Limb (tissue), 2 donors: ENCODE results near the gene TBL1XR1.
"Not testable (repeated sequence)": the region's sequence is repeated elsewhere in the genome, so short reads cannot be mapped to it uniquely, and the experiment has no call there.

ENCODE experiments used
- DNase-seq, 2 donors: peaks; one replicate each; pipeline ENCODE4 v3.0.0-alpha.2; 2016; ENCODE audit errors: extremely low spot score in 2 of 2

The TBL1XR1 gene

GRCh38 chr3:177208781-177209180 is 11.5 kb upstream of the TBL1XR1 start:
- no peak for DNase-seq

DNA sequence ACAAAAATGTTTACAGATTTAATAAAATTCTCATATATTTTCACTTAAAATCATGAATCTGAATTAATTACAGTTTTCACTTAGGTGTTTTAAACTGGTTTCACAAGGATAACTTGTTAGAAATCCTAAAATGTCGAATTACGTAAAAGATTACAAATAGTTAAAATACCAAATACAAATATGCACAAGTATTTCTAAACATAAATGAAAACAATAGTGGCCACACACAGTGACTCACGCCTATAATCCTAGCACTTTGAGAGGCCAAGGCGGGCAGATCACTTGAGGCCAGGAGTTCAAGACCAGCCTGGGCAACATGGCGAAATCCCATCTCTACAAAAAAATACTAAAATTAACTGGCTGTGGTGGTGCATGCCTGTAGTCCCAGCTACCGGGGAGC is 10.9 kb upstream of the TBL1XR1 start:
- no peak for DNase-seq

DNA sequence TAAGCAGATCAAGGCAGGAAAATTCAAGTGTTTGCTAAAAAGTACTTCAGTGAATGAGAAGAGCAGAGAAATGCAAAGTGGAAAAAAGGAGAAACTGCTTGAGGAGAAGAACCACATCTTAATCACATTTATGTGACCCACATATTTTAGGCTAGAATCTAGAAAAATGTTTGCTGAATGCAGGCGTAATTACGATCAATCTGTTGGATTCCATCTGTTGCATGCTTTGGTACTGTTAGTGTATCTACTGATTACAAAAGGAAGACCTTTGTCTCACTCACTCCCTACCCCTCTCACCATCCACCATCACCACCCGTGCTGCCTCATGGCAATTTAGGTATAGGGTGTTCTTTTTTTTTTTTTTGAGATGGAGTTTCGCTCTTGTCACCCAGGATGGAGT is 9.7 kb upstream of the TBL1XR1 start:
- DNase-seq, result no peak

DNA sequence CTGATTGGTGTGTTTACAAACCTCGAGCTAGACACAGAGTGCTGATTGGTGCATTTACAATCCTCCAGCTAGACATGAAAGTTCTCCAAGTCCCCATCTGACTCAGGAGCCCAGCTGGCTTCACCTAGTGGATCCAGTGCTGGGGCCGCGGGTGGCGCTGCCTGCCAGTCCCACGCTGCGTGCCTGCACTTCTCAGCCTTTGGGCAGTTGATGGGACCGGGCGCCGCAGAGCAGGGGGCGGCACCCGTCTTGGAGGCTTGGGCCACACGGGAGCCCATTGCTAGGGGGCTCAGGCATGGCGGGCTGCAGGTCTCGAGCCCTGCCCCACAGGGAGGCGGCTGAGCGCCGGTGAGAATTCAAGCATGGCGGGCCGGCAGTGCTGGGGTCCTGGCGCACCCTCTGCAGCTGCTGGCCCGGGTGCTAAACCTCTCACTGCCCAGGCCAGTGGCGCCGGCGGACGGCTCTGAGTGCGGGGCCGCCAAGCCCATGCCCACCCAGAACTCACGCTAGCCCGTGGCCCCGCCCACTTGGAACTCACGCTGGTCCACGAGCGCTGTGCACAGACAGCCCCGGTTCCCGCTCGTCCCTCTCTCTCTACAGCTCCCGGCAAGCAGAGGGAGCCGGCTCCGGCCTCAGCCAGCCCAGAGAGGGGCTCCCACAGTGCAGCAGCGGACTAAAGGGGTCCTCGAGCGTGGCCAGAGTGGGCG is 6.6 kb upstream of the TBL1XR1 start:
- DNase-seq, result no peak

DNA sequence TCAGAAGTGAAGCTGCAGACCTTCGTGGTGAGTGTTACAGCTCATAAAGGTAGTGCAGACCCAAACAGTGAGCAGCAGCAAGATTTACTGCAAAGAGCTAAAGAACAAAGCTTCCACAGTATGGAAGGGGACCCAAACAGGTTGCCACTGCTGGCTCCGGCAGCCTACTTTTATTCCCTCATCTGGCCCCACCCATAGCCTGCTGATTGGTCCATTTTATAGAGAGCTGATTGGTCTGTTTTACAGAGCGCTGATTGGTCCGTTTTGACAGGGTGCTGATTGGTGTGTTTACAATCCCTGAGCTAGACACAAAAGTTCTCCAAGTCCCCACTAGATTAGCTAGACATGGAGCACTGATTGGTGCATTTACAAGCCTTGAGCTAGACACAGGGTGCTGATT is 5.7 kb upstream of the TBL1XR1 start:
- not testable (repeated sequence) for DNase-seq

DNA sequence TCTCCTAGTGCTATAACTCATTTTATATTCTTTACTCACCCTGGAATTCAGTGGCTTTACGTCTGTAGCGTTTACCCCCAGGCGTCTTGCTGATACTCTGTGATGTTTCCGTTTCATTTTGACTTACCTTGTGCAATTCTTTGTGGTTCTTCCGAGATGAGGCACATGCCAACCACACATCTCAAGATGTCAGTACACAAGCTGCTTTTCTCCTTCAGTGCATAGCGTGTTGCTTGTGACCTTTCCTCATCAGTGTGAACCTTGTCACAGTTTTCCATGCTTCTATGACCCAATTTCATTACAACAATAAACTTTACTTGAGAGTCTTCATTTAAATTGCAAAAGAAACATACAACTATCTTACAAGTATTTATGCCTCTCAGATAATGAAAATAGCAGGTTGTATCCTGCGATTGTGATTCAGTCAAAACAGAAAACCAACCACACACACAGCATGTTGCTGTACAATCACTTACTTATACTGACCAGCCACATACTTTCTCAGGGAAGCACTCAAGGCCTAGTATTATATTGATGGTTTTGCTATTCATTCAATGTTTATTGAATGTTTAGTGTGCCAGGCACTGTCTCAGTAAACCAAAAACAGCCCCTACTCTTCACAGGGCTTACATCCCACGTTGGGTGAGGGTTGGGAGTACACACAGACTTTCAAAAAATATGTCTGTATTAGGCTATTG is 4.6 kb upstream of the TBL1XR1 start:
- DNase-seq, result no peak

- no peak for DNase-seq
Measured at GRCh38 chr3:177199206-177199760, 2.0 kb upstream of the TBL1XR1 start.

DNA sequence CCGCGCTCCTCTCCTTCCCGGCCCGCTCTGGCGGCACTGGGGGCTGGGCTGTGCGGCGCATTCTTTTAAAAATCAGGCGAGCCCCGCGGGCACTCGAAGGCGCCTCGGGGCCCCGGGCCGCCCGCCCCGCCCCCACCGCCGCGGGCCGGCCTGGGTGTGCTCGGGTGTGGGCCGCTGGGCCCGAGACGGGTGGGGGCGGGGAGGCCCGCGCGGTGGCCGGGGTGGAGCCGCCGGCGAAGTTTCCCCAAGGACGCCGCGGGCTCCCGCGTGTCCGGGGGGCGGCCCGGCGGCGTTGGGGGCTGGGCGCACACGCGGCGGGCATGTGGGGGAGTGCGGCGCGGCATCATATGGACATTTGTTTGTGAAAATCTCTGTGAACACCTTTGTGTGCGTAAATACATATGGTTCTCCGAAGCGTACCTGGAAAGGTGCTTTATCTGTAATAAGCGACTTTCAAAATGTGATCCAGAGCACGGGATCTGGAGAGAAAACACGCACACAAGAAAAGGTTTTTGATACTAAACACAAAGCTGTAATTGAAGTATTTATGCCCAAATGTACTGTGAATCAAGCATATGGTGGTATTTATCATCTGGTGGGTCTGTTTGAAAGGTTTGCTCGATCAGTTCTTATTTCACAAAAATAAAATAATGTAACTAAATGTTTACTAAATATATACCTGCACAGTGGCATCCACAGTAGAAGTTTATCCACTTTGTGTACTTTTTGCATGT is 612 bp upstream of the TBL1XR1 start:
- no peak for DNase-seq

DNA sequence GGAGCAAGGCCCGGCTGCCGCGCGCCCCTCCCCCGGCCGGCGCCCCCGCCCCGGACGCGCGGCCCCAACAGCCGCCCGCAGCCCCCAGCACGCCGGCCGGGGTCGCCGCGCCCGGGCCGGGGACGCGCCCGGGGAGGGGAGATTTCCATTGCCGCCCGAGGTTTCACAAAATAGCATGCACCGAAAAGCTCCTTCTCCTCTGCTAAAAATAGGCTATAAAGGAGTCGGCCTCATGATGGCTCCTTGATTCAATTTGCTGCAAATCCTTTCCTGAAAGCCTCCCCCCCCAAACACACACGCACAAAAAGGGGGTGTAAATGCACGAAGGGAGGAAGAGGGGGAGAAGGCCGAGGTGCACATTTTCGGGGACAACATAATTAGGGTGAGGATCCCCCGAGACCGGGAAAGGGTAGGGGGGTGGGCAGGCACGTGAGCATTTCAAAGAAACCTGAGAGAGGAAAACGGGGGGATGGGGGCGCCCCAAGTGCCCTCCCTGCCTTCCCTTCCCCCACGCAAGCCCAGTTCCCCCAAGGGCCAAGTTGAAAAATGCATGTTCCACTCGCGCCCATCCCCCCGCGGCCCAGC is 734 bp downstream of the TBL1XR1 start:
- DNase-seq, result peak in 1 of 2 donors; percentile 43

DNA sequence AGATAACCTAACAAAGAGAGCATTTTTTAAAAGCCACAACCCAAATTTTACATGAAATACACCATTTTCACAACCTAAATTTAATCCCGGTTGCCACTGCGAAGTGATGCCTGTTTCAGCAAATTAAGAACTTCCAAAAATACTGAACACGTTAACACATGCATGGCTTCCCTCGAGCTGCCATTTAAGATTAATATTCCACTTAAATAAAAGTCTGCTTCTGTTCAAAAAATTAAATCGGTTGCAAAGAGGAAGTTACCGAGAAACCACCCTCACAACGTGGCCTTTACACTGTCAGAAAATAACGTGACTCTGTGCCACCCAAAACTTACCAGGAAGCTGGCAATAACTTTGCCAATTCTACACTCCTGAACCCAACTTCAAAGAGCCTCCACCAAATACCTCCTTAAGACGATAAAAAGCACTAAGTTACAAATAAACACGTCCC is 1.2 kb downstream of the TBL1XR1 start:
- no peak for DNase-seq

DNA sequence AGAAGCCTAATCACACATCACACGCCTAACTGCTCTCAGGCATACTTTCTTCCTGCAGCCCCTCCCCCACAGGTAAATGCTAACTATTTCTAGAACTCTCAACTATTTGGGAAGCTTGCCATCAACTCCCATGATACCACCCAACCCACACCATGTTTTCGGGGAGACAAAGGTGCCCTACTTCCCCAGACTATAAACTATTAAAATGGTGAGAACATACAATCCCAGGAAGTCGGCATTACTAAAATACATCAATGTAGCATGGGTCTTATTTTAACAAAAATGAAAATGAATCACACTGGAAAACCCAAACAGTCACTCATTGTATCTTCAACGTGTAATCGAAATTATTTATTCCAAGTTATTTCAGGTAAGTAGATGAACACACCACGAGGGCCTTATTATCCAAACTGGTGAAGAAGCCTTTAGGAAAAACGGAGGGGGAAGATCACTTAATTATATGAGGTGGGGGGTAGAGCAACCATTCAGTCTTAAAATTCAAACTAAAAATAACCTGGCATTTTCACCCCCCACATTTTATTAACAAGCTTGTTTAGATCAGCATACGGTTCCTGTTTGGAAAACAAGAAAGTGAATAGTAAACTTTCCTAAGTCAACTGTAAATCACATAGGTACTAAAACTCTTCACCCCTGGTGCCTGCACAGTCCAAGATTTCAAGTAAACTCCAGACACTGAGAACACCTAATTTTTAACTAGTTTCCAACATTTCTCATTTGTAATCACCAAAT is 1.9 kb downstream of the TBL1XR1 start:
- peak in 1 of 2 donors; percentile 51 for DNase-seq

GRCh38 chr3:177194299-177194698 is 3.0 kb downstream of the TBL1XR1 start:
- DNase-seq, result no peak

GRCh38 chr3:177193688-177194268 is 3.5 kb downstream of the TBL1XR1 start:
- DNase-seq, result no peak

DNA sequence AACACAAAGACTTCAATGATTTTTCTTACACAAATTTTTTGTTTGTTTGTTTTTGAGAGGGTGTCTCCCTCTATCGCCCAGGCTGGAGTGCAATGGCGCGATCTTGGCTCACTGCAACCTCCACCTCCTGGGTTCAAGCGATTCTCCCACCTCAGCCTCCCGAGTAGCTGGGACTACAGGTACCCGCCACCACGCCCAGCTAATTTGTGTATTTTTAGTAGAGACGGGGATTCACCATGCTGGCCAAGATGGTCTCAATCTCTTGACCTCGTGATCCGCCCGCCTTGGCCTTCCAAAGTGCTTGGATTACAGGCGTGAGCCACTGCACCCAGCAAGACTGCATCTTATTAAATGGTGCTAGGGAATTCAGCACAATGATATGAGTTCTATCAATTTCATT is 4.0 kb downstream of the TBL1XR1 start:
- DNase-seq, result not testable (repeated sequence)

DNA sequence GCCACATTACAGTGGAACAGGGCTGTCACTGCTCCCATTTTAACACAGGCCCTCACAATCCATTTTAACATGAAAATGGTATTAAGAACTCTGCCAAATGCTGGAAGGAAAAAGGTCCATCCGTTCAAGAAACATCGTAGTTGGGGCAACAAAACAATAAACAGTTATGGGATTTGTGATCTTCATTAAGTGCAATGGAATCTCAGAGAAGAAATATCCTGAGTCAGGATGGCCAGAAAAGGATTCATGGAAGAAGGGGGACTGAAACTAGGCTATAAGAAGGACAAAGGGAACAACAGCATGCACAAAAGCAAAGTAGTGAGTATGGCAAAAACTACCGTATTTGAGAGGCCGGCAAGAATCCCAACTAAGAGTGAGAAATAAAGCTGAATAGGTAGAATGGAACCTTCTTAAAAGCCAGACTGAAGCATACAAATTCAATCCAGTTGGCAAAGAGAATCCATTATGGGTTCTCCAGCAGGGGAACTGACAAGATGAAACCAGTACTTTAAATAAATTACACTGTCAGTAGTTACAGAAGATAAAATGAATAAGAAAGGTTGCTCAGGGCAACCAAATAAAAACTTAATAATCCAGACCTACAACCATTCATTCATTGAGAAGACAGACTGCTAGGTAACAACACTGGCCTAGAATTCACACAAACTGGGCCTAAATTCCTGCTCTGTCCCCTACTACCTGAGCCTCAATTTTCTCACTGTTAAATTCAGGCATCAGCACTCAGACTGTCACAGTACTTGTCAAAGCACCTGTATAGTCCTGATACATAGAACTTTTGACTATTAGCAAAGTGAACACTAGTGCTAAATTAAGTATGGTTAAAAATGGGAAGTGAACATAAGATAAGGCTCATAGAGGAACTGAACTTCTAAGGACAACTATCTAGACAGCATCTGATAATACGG is 6.3 kb downstream of the TBL1XR1 start:
- no peak for DNase-seq

DNA sequence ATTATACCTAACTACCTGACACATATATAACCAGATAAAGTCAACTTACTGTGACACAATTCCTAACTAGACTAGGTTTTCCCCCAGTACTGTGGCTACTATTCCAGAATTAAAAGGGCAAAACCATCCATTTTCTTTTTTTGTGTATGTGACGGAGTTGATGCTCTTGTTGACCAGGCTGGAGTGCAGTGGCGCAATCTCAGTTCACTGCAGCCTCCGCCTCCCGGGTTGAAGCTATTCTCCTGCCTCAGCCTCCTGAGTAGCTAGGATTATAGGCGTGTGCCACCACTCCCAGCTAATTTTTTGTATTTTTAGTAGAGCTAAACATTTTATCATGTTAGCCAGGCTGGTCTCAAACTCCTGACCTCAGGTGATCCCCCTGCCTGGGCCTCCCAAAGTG is 7.1 kb downstream of the TBL1XR1 start:
- not testable (repeated sequence) for DNase-seq

GRCh38 chr3:177188325-177188724 is 9.0 kb downstream of the TBL1XR1 start:
- not testable (repeated sequence) for DNase-seq

DNA sequence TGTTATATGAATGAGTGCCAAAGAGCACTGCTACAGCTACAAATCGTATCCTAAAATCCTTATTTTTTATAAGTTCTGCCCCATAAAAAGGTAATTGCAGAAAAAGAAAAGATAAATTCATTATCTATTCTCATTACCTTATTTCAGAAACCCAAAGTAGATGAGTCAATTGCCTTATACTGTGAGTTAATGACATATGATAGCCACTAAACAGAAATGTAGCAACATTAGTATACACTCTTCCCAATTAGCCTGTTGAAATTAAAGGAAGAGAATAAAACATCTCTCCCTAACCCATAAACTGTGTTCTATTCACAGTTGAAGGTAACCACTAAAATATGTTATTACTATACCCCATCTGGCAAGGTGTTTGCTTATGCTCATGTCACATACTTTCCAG is 11.0 kb downstream of the TBL1XR1 start:
- DNase-seq, result no peak

GRCh38 chr3:177185035-177185574 is 12.2 kb downstream of the TBL1XR1 start:
- DNase-seq, result no peak
